Ishikawa (cell line): ENCODE data around the gene YTHDC1.

Experiments
- CEBPB ChIP-seq: IDR thresholded peaks from 2 replicates; pipeline ENCODE4 v1.6.1; 2012
- CREB1 ChIP-seq: IDR thresholded peaks from 2 replicates; pipeline ENCODE4 v1.6.1; 2012; ENCODE audit warnings: low read depth
- EGR1 ChIP-seq: IDR thresholded peaks from 2 replicates; pipeline ENCODE4 v1.6.1; 2012
- EP300 ChIP-seq: IDR thresholded peaks from 2 replicates; pipeline ENCODE4 v1.6.1; 2012; ENCODE audit warnings: borderline replicate concordance
- FOXM1 ChIP-seq: IDR thresholded peaks from 2 replicates; pipeline ENCODE4 v1.6.1; 2012; ENCODE audit warnings: low read depth, borderline replicate concordance
- MAX ChIP-seq: IDR thresholded peaks from 2 replicates; pipeline ENCODE4 v1.6.1; 2012
- NFIC ChIP-seq: IDR thresholded peaks from 2 replicates; pipeline ENCODE4 v1.6.1; 2012
- RAD21 ChIP-seq: IDR thresholded peaks from 2 replicates; pipeline ENCODE4 v1.6.1; 2012; ENCODE audit warnings: low read depth
- REST ChIP-seq: IDR thresholded peaks from 2 replicates; pipeline ENCODE4 v1.6.1; 2012; ENCODE audit warnings: low read depth, mild to moderate bottlenecking
- TAF1 ChIP-seq: IDR thresholded peaks from 2 replicates; pipeline ENCODE4 v1.6.1; 2012; ENCODE audit warnings: low read depth, mild to moderate bottlenecking
- TCF12 ChIP-seq: IDR thresholded peaks from 2 replicates; pipeline ENCODE4 v1.6.1; 2012; ENCODE audit warnings: low read depth
- TEAD4 ChIP-seq: IDR thresholded peaks from 2 replicates; pipeline ENCODE4 v1.6.1; 2012
- USF1 ChIP-seq: IDR thresholded peaks from 2 replicates; pipeline ENCODE4 v1.6.1; 2012
- YY1 ChIP-seq: IDR thresholded peaks from 2 replicates; pipeline ENCODE4 v1.6.1; 2012; ENCODE audit warnings: low read depth
- ZBTB7A ChIP-seq: IDR thresholded peaks from 2 replicates; pipeline ENCODE4 v1.6.1; 2012; ENCODE audit warnings: low read depth

The YTHDC1 gene

GRCh38 chr4:68349649-68350360 lies at the start of gene YTHDC1:
Gene YTHDC1, minus strand, starts transcription at chr4:68350090. Its CDS starts 337 bp downstream, at chr4:68349753.
- TF ChIP-seq YY1 (peak; percentile 89), EGR1 (no peak), TAF1 (peak; percentile 90), USF1 (no peak), CREB1 (peak; percentile 90), NFIC (peak; percentile 1; the same call in 1 of the 2 replicates), REST (no peak), TCF12 (peak; percentile 76), CEBPB (peak; percentile 83), FOXM1 (no peak), EP300 (0 out of 2 replicates have a peak, but pooled peaks have one; percentile 36), TEAD4 (peak; percentile 66), RAD21 (no peak), MAX (peak; percentile 81), ZBTB7A (no peak)

GRCh38 chr4:68399306-68399705 lies 49.4 kb upstream of the YTHDC1 start:
- TF ChIP-seq MAX = no peak
- no peak for TF ChIP-seq FOXM1
- no peak for TF ChIP-seq REST
- no peak for TF ChIP-seq EP300
- no peak for TF ChIP-seq TCF12
- TF ChIP-seq TEAD4 = no peak
- TF ChIP-seq RAD21 = no peak
- TF ChIP-seq TAF1 = no peak
- TF ChIP-seq USF1 = no peak
- no peak for TF ChIP-seq CEBPB

- TF ChIP-seq CREB1 (no peak), YY1 (no peak), TEAD4 (no peak), NFIC (no peak), ZBTB7A (no peak), MAX (no peak), EGR1 (no peak), USF1 (no peak), REST (no peak), CEBPB (no peak), TCF12 (no peak)
These were observed 46.9 kb upstream of the YTHDC1 start for GRCh38 chr4:68396756-68397155.

GRCh38 chr4:68391436-68391835 lies 41.5 kb upstream of the YTHDC1 start:
- TF ChIP-seq EGR1 (no peak), FOXM1 (no peak), RAD21 (no peak), TAF1 (no peak), EP300 (no peak), TCF12 (no peak), CEBPB (no peak), USF1 (no peak), TEAD4 (no peak), ZBTB7A (no peak), YY1 (no peak), CREB1 (no peak), REST (no peak)
